NCI-H1092 (cell line): Measurements from ENCODE around the gene STPG1.

Experiments
- DNase-seq: peaks from one replicate; lab custom pipeline; 2025; lab: John Stamatoyannopoulos, UW

STPG1 gene

GRCh38 chr1:24341260-24341659 lies 72.3 kb downstream of the STPG1 start:
- DNase-seq = no peak

DNA sequence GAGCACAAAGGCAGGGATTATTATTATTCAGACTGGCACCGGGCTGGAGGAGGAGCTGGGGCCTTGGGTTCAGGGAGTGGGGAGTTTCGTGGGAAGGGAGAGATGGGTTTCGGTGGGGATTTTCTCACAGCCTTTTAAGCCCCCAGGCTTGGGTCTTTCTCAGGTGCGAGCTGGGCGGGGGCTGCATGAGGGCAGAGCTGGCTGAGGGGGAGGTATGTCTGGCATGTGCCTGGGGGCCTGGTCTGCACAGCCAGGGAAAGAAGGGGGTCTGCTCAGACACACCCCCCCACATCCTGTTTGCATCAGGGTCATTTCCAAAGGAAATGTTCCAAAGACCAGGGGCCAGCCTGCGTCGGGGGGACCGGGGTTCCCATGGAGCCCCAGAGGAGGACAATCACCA lies 72.8 kb downstream of the STPG1 start:
- no peak for DNase-seq

DNA sequence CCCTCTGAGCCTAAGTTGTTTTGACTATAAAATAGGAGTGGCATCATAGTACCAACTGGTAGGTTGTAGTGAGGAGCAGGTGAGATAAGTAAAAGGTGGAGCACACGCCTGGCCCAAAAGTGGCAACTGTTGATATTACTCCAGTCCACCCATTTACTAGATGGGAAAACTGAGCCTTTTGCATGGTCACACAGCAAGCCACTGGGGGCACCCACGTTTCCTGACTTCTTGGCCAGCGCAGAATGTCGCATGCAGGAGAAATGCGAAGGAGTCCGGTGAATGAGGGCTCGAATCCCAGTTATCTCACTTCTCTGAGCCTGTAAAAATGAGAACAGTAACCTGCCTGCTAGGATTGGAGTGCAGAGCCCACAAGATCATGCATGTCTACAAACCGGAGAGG lies 73.6 kb downstream of the STPG1 start:
- no peak for DNase-seq

GRCh38 chr1:24338447-24338846 lies 75.1 kb downstream of the STPG1 start:
- DNase-seq = no peak

DNA sequence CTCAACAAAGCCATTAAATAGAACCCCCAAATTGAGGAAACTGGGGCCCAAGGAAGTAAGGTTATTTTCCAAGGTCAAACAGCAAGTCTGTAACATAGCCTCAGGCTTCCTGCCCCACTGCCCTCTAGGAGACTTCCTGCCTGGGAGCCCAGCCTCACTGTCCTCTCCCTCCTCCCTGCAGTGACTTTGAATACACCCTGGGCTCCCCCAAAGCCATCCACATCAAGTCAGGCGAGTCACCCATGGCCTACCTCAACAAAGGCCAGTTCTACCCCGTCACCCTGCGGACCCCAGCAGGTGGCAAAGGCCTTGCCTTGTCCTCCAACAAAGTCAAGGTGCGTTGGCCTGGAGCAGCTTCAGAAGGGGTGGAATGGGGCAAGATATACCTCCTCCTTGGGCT lies 76.1 kb downstream of the STPG1 start:
- DNase-seq = no peak

DNA sequence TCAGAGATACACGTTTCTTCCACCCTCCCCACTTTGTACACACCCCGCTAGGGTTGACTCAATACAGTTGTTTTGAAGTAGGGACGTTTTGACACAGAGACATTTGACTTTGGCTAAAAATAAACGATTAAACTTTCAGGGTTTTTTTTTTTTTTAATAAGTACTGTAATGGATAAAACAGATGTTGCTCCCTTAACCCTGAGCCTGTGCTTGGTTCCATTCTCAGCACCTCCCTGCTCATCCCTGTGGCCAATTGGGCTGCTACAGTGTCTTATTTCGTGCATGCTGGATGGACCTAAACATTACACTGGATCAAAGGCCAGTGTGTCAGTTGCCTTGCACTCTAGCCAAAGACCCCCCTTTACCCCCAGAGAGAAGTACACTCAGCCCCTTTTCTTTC lies 77.5 kb downstream of the STPG1 start:
- DNase-seq = no peak

GRCh38 chr1:24331961-24332673 lies 81.5 kb downstream of the STPG1 start:
- DNase-seq = no peak

- DNase-seq = no peak
These were observed 83.6 kb downstream of the STPG1 start for GRCh38 chr1:24329797-24330543.

DNA sequence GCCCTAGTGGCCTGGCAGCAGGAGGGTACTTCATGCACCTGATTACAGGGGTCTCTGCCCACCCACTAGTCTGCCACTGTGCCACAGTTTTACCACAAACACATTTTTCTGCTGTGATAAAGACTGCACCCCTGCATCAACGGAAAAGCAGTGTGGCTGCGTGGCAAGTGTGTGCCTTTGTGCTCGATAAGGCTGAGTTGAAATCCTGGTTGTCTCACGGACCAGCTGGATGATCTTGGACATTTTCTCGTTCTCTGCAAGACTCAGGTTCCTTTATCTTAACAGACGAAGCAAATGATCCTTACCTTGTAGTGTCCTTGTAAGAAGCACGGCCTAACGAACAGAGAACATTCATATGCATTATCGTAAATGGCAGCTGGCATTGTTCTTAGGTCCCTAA lies 84.3 kb downstream of the STPG1 start:
- no peak for DNase-seq

DNA sequence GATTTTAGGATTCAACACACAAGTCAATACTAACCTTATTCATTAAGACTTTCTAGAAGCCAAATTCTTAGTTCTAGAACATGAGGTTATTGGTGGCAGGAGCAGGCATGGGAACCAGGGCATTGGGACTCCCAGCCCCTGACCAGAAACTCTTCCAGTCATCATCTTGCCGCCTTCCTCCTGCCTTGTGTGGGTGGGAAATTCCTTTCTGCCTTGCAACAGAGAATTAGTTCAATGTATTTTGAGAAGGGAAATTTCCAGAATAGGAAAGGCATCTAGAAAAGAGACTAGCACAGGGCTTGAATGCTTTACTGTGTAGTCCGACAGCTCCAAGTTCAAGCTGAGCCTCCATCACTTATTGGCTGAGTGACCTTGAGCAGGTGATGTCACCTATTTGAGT lies 85.7 kb downstream of the STPG1 start:
- DNase-seq = no peak

DNA sequence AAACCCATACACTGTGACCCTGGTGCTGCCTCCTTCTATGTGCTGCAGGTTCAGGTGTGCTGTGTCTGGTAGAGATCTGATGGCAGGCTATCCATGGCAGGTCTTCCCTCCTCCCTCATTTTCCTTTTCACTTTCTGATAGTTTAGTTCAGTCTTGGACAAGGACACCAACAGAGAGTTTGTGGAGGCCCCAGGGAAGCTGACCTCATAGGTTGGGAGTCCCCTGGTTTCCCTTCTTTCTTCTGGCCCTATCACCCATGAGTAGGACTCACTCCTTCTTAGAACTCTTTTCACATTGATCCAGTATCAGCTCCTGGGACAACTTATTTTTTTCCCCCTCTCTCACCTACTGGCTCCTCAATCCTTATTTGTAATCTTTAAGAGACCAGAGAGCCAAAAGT lies 86.1 kb downstream of the STPG1 start:
- DNase-seq = no peak

DNA sequence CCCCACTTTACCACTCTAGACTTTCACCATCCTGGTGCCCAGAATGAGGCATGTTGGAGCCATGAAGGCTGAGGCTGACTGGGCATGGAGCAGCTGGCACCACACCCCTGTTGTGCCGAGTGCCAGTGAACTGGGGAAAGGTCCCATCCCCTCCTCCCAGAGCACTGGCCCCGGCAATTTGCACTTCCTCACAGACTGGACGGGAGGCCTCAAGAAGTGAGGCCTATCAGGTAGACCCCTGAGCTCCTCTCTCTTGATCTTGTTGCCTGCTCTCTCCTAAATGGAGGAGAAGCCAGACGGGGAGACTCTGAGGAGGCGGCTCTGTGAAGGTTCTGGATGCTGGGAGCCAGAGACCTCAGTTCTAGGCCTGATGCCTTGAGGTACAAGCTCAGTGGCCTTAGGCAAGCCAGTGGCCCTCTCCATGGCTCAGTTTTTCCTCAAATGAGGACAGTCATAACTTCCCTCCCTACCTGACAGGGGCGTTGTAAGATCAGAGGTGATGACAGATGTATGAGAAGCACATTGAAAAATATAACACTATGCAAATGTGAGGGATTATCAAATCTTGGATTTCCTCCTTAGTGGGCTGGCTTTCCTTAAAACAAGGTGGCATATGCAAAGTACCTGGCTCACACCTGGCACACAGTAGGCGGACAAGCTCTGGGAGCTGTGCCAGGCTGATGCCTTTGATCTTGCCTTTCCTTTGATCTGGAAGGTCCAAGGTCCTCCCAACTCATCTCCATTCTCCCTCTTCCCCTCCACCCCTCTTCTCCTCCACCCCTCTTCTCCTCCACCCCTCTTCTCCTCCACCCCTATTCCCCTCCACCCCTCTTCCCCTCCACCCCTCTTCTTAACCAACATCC lies 87.8 kb downstream of the STPG1 start:
- DNase-seq = no peak

DNA sequence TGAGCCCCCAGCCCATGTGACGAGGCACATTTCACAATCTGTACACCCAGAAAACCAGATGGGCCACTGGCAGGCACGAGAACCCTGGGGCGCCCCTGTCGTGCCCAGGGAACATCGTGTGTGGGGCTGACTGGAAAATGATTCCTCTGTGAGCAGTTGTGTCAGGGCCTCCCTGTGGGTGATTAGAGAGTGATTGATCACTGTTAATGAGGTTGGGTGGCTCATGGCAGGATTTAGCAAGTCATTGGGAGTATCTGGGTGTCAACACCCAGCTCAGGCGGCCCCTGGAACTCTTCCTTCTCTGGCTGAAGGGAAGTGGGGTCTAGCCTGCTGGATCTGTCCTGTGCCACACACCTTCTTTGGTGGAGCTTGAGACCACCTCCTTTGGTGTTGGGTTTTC lies 88.7 kb downstream of the STPG1 start:
- no peak for DNase-seq

- no peak for DNase-seq
These were observed 90.3 kb downstream of the STPG1 start for GRCh38 chr1:24323281-24323680.

GRCh38 chr1:24322470-24323177 lies 91.0 kb downstream of the STPG1 start:
- no peak for DNase-seq

GRCh38 chr1:24321697-24322469 lies 91.7 kb downstream of the STPG1 start:
- DNase-seq = no peak

- no peak for DNase-seq
These were observed 92.5 kb downstream of the STPG1 start for GRCh38 chr1:24321126-24321525.

DNA sequence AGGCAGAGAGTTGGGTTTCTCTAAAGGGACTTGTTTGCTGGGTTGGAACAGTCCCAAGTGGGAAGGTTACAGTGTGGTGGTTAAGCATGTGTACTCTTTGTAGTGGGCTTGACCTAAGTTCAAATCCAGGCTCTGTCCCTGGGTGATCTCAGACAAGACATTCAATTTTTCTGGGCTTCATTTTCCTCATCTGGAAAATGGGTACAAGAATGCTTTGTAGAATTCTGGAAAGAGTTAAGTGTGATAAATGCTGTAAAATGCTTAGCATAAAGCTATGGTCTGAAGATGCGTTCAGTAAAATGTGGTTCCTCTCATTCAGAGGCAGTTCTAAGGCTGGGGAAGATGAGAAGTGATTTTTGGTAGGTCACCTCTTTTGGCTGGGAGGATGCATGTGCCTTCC lies 93.6 kb downstream of the STPG1 start:
- no peak for DNase-seq

GRCh38 chr1:24319312-24319863 lies 94.2 kb downstream of the STPG1 start, which contains the start of gene GRHL3:
GRHL3 (plus strand) TSS chr1:24319357; CDS start chr1:24319552, 195 bp downstream.
- no peak for DNase-seq

DNA sequence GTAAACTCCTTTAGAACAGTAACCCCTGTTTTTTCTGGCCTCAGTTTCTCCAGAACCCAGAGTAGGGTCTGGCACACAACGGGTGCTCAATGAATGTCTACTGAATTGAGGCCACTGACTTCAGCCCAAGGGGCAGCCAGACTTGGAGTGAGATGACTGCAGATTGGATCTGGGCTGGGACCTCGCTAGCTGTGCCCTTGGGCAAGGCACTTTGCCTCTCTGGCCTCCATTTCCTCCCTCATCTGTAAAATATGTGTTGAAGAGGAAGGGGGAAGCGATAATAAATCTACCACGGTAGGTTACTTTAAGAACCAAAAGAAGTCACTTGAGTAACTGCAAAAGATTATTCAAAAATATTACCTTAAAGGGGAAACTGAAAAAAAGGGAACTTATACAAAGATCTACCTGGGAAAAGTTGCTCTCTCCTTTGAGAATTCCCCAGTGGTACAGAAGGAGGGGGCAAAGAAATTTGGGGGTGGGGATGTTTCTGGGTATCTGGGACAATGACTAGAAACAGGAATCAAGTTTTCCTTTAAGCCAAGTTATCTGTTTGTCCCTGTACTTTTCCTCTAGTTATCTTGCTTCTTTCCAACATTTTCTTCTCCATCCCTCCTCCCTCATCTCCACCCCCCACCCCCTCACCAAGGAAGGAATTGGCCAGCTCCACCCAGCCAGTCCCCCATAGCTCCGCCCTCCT lies 94.8 kb downstream of the STPG1 start:
- DNase-seq = no peak
